ENCODE data around the gene KCNQ4. TPM values are rescaled to one million over a fixed set of nuclear protein-coding genes. Genes with fewer than 3 reads are reported as not detected.

The KCNQ4 gene
- total RNA-seq, 1 experiment from 2014 or later, result 0.06 TPM

DNA sequence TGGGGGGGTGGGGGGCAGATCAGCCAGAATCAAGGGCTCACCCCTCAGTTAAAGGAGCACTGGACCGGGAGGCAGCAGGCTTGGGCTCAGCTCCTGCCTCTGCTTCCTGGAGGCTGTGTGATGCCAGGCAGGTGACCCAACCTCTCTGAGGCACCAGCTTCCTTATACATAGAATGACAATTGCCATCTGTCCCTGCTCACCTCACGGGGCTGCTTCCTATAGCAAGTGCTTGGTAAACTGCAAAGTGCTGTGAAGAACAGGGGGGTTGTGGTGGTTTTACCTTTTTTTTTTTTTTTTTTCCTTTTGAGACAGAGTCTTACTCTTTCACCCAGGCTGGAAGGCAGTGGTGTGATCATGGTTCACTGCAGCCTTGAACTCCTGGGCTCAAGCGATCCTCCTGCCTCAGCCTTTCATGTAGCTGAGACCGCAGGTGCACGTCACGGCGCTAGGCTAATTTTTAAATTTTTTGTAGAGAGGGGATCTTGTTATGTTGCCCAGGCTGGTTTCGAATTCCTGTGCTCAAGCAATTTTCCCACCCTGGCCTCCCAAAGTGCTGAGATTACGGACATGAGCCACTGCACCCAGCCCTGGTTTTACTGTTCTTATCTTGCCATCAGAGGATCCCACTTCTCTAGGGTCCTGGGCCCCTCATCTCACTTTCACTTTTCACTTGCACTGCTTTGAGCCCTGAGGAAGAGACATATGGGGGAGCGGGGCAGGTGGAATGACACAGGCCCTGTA is 11.6 kb downstream of the KCNQ4 start:
- no peak for DNase-seq (ENCODE audit: low read depth)

DNA sequence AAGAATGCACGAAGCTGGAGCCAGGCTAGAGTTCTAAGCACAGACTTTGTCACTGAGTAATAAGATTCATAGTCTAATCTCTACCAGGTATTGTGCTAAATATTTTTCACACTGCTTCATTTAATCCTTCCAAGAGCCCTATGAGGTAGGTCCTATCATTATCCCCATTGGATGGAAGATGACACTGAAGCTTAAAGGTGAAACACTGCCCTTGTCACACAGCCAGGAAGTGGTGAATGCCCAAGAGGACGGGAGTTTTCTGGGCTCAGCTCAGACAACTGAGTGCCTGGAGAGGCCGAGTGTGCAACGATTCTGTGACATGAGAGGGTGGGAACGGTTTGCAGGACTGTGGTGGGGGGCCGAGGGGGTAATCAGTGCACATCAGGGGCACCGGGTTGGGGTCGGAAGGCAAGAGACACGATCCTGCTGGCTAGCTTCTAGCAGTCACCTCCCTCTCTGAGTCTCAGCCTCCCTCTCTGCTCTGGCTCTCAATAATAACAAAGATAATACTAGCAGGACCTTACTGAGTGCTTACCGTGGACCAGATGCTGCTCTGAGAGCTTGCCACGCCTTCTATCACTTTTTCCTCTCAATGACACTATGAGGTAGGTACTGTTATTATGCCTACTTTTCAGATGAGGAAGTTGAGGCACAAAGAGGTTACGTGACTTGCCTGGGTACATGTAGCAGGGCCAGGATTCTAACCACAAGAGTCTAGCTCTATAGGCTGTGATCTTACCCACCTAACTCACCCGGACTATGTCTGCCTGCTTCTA is 12.4 kb downstream of the KCNQ4 start:
- DNase-seq (ENCODE audit: low read depth), result no peak

DNA sequence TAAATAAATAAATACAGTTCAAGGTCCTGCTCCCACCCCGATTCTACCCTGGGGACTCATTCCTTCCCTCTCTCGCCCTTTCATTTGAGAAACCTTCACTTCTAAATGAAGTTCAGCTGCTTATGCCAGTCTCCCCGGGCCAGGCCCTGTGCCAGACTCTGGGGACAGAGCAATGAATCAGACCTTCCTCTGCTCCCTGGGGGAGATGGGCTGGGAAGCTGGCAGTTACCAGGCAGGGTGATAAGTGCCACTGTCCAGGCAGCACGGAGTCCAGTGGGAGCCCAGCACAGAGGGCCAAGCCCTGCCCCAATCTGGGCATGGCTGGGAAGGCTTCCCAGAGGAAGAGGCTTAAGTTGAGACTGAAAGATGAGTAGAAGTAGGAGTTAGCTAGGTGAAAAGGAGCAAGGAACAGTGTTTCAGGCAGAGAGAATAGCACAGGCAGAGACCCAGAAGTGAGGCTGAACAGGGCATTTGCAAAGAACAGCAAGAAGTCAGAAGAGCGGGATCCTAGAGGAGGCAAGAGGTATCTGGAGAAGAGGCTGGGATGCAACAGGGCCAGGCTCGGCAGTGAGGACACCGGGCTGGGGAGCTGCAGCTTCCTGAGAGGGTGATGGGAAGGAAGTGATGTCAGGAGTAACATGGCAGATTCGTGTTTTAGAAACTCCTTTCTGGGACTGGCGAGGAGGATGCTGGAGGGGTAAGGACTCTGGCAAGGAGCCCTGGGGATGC is 13.5 kb downstream of the KCNQ4 start:
- peak; percentile 23 for DNase-seq (ENCODE audit: low read depth)

DNA sequence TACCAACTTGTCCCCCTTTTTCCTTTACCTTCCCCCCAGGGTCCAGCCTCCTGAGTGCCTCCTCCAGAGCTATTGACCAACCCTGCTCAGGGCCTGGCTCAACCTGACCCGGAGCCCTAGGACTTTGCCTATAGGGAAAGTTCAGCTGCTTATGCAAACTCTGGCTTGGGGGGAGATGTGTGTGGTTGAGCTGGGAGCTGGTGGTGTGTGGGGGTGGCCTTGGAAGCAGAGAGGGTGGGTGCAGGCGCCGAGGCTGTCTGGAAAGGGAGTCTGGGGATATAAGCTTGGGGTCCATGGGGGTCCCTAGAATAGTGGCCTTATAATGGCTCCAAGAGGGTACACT is 14.1 kb downstream of the KCNQ4 start:
- no peak for DNase-seq (ENCODE audit: low read depth)

DNA sequence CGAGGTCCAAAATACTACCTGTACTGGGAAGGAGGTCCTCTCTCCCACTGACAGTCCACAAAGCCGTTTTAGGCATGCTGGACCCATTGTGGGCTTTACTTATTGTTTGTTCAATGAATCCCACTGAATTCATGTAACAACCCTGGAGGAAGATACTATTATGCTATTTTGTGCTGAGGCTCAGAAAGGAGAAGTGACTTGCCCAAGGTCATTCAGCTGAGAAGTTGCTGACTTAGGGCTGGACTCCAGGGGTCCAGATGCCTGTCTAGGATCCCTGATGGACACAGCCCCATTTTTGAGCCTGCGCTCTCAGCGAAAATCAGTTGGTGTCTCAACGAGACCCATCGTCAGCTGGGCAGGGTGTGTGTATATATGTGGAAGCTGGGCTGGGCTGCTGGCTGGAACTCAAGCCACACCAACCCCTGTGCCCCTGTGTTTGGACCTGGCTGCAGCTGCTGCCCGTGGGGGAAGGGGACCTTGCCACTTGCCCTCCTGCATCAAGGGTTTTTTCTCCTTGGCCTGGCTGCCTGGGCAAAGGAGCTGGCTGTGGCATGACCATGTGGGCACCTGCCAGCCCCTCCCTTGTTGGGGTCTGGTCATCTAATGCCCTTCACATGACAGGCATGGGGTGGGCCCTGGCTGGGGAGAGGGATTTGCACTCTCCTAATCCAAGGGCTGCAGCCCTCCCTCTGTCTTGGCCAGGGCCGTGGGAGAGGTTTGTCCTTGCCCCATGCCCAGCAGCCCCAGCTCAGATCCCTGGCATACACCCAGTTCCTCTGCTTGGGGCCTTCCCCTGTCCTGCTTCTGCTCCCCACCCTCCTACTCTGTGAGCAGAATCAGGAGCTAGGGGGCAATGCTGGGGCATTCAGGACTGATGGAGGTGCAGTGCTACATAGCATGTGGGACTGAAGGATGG is 15.0 kb downstream of the KCNQ4 start:
- no peak for DNase-seq (ENCODE audit: low read depth)

DNA sequence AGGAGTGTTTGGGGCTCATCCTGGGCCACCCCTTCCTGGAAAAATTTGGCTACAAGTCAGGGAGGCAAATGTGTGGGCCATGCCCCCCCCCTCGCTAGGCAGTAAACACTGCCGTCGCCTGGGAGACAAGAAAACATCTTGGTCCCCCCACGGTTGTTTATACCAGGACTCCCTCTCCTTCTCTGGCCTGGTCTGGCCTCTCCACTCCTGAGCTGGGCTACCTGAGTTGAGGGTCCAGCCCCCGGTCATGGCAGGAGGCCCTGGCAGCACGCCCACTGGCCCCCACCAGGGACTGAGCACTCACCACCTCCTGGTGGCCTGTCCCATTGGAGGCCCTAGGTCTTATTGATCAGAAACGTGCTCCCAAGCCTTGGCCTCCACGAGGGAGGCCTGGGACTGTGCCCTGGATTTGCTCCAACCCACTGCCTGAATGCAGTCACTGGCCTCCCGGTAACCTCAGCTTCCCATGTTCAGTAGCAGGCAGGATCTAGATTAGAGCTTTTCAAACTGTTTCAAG is 15.8 kb downstream of the KCNQ4 start:
- DNase-seq (ENCODE audit: low read depth), result no peak

DNA sequence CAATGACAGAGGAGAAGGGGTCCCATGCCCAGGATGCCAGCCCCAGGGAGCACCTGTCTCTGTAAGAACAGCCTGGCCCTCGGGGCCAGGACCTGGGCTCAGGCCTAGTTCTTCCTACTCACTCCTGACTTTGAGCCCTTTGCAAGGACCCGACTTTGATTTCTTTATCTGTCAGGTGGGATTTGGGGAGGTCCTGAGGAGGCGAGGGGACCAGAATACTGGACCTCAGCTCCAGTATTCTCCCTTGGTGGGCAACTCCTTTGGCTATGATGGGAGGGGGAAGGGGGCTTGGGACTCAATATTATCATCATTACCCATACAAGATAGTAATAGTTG is 18.1 kb downstream of the KCNQ4 start:
- DNase-seq (ENCODE audit: low read depth), result no peak

DNA sequence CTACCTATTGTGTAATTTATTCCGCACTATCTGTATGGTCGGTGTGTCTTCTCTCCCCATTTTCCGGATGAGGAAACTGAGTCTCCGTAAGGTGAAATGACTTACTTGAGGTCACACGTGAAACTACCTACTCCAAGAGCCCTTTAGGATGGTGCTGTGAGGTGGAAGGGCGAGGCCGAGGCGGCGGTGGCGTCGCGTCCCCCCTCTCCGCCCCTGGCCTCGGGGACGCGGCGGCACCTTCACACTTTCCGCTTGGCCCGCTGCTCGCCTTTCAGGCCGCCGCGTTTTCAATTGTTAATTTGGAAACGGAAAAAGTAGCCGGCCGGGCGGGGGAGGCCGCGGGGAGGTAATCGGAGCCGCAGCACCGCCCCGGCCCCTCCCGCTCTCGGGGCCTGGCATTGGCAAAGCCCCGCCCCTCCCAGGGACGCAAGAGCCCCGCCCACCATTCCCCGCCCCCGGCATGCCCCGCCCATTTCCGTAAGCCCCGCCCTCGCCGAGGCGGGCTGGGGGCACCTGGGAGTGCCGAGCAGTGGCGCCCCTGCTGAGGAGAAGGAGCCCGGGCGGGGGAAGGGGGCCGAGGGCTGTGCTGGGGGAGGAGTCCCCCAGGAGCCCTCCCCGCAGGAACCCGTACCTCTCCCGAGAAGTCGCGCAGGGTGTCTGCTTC is 18.6 kb downstream of the KCNQ4 start:
- DNase-seq (ENCODE audit: low read depth), result peak; percentile 29

DNA sequence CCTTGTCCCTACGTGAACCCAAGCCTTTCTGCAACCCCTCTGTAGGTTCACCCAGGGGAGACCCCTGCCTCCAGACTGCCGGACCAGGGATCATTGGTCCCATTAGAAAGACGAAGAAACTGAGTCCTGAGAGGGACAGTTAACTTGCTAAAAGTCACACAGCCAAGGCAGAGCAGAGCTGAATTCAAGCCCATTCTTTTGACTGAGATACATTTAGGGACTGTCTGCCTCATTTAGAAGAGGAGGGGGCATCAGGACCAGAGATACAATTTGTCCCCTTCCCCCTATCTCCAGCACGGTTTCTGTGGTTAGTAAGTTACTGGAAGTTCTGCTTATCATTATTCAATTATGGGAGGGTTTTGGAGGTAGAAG is 19.1 kb downstream of the KCNQ4 start:
- no peak for DNase-seq (ENCODE audit: low read depth)

DNA sequence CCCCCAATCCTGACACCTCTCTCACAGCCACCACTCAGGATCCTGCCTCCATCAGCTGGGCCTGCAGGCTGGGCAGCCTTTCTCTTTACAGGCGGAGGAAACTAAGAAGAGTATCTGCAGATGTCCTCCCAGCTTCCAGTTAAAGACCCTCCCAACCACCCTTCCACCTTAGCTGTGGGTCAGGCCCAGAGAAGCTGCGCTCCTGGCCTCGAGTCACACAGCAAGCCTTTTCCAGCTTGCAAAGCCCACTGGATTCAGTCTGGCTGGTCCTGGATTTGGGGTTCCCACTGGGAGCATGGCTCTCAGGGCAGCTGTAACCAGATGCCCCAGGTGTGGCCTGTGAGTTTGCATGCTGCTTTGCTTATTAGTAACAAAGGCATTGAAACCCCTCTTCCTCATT is 19.9 kb downstream of the KCNQ4 start:
- no peak for DNase-seq (ENCODE audit: low read depth)

DNA sequence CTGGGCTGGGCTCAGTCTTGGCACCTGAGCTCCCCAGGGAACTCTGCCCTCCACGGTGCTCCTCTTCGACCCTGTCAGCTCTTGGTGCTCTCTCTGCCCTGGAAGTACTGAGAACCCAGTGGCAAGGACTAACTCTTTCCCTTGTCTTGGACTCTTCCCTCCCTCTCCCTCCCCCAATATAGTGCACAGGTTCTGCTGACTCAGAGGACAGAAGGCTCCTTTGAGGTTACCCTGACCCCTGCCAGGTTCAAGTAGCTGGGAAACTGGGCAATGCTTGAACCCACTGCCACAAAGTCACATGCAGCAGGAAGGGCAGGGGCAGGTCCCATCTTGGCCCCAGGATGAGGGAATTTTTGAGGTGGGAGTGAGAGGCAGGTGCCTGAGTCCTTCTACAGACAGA is 20.3 kb downstream of the KCNQ4 start:
- no peak for DNase-seq (ENCODE audit: low read depth)

DNA sequence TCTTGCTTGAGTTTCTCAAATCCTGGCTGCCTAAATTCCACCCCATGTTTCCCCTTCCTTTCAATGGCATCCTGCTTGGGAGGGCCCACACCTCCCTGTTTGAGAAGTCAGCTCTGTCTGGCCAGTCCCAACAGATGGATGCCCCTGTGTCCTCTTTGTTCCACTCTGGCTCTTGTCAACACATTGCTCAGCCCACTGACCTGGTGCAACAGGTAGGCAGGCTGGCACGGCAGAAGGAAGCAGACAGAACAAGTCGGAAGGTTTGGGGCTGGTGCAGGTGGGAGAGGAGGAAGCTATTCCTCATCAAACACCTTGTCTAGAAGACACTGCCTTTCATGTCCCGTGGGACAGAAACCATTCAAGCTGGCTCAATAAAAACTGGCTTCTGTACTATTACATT is 22.7 kb downstream of the KCNQ4 start:
- no peak for DNase-seq (ENCODE audit: low read depth)

DNA sequence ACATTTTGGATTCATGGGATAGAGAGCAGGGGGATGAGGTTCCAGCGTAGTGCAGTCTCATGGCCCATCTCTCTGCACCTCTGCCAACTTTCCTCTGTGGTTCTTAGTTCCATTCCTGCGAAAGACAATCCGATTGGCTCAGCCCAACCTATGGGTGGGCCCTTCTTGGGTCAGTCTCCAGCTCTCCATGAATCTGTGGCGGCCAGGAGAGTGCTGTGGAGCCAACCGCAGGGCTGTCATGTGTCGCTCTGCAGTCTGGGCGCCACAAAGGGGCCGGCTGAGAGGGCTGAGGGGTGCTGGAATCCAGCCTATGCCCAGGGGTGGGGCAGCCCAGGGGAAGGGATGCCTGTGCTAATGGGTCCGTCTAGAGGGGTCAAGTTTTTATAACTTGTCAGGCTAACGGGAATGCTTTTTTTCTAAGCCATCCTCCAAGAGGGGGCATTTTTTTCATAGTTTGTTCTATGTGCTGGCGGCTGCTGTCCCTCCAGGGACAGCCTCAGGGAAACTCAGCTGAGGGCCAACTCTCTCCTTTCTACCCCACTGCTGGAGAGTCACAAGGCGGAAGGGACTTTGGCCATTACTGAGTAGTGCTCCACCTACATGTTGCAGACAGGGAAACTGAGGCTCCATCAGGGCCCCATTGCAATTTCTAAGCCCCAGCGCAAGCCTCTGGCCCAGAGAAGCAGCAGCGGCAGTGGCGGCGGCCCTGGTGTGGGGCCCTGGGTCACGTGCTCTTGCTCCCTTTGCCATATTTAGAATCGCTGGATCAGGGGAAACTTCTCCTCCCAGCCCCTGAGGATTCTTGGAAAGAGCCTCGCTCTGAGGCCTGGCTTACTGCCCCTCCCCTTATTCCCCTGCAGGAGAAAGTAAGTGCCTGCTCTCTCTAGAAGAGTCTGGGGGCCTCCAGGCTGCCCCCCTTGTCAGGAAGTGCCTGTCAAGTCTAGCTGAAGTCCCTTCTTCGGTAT is 23.4 kb downstream of the KCNQ4 start:
- DNase-seq (ENCODE audit: low read depth), result no peak

DNA sequence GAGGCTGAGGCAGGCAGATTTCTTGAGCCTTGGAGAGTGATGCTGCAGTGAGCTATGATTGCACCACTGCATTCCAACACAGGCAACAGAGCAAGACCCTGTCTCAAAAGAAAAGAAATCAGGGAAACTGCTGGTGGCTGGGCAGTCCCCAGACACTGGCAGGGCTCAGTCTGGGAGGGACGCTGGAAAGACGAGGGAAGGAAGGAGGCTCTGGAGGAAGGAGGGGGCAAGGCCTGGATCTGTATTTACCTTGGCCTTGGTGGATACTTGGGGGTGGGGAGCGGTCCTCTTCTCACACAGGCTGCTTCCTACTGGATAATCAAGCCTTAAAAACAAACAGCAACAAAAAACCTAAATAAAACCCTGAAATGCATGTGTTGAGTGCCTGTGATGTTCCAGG is 24.4 kb downstream of the KCNQ4 start:
- DNase-seq (ENCODE audit: low read depth), result no peak

DNA sequence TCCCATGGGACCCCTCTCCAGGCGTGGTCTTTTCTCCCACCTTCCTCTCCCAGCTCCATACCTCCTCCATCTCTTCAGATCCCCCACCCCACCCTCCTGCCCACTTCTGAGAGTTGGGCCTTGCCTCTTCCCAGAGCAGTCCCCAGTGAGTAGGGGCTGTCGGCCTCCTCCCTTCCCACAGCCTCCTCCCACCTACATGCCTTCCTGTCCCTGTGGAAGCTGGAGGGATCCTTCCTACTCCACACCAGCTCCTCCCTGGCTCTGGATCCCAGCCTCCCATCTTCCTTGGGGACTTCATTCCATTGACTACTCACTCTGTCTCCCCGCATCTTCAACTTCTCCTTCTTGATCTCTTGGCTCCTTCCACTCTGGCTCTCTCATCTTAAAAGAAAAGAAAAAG is 24.9 kb downstream of the KCNQ4 start:
- DNase-seq (ENCODE audit: low read depth), result no peak

DNA sequence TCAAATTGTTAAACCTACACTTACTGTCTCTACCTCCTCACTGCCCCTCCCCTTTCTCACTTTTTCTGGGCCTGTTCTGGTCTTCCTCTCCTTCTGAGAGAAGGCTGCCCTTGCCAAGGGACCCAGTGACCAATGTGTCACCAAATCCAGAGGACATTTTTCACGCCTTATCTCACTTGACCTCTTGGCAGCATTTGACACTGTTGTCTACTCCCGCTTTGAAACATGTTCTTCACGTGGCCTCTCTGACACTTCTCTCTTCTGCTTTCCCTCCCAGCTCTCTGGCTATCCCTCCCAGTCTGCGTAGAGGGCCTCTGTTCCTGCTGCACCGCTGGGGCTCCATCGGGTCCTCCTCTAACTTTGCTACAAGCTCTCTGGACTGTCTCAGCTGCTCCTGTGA is 25.3 kb downstream of the KCNQ4 start:
- no peak for DNase-seq (ENCODE audit: low read depth)

DNA sequence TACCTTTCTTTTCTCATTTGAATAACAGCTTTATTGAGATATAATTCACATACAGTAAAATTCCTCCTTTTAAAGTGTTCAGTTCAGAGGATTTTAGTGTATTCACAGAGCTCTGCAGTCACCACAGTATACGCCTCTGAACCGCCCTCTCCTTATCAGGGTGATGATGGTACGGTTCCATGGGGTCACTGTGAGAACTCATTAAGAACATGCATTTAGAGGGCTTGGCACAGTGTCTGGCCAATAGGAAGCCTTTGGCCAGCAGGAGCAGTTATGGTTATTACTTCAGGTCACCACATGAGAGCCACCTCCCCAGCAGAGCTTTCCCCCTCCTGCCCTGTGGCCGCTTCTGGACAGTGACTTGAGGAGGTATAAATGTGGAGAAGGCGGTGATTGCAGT is 27.3 kb downstream of the KCNQ4 start:
- no peak for DNase-seq (ENCODE audit: low read depth)

DNA sequence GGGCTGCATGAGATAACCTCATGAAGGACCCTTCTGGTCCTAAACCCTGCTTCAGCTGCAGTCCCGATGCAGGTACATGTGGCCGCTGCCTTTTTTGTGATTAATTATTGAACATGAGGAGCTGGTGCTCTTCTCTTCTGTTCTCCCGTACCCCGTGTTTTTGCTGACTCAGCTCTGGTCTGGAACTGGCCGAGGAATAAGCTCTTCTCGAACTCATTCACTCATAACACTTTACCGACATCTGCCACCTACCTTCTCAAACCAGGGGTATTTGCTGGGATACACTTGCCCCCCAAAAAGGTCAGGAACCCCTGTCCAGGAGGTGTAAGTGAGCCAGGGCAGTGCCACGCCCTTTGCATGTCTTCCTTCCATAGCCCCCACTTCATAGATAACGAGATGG is 31.8 kb downstream of the KCNQ4 start:
- DNase-seq (ENCODE audit: low read depth), result no peak

DNA sequence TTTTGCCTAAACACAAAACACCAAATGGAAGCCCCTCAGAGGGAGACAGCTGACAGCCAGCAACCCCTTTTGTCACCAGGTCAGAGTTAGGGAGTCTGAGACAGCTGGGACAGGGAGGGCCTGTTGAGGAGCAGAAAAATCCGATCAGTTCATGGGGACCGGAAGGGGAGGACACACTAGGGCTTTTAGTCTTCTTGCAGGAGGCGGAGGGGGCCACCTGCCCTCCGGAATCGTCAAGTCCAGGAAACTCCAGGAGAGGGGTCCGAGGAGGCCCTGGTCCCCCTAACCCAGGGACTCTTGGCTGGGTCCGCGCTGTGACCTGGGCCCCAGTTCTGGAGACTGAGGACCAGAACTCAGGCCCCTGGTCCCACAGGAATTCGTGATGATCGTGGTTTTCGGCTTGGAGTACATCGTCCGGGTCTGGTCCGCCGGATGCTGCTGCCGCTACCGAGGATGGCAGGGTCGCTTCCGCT is 34.2 kb downstream of the KCNQ4 start:
- no peak for DNase-seq (ENCODE audit: low read depth)
